Tibial nerve (tissue), 4 donors: ENCODE data around the gene SLC51B. TPM values are rescaled to one million over a fixed set of nuclear protein-coding genes. Genes with fewer than 3 reads are reported as not detected.

Source experiments
- DNase-seq, 2 donors: peaks; one replicate each; pipeline ENCODE4 v3.0.0-alpha.2; 2019; ENCODE audit warnings: low spot score in 2 of 2
- H3K27ac ChIP-seq, 4 donors: fragments of 200-600 bp; sonication (generic) in 3 of 4; one replicate each; pipeline ENCODE4 v1.5.1; 2017 to 2019; ENCODE audit warnings: mild to moderate bottlenecking in 1 of 4
- H3K27me3 ChIP-seq, 2 donors: fragments of 200-600 bp; sonication (generic) in 1 of 2; one replicate each; pipeline versions ENCODE4 v1.5.1 to v1.6.0; 2017 to 2019
- H3K36me3 ChIP-seq, 3 donors: fragments of 200-600 bp; sonication (generic); one replicate each; pipeline ENCODE4 v1.5.1; 2018 to 2019
- H3K4me1 ChIP-seq, 4 donors: fragments of 200-600 bp; sonication (generic) in 3 of 4; one replicate each; pipeline ENCODE4 v1.5.1; 2017 to 2019
- H3K4me3 ChIP-seq, 4 donors: fragments of 200-600 bp; sonication (generic) in 3 of 4; one replicate each; pipeline ENCODE4 v1.5.1; 2017 to 2019; ENCODE audit warnings: mild to moderate bottlenecking in 1 of 4, moderate library complexity in 1 of 4
- H3K9me3 ChIP-seq, 4 donors: fragments of 200-600 bp; sonication (generic) in 3 of 4; one replicate each; pipeline ENCODE4 v1.5.1; 2017 to 2019
- CTCF ChIP-seq, 5 experiments: fragments of 200-600 bp in 3 of 5; fragments of 450-650 bp in 2 of 5; sonication (generic) in 3 of 5; IDR thresholded peaks; one replicate each; pipeline ENCODE4 v1.5.1; 2016 to 2019; ENCODE audit warnings: antibody characterized with exemption in 5 of 5, mild to moderate bottlenecking in 3 of 5, moderate library complexity in 2 of 5
- EP300 ChIP-seq, 2 donors: sonication (generic); formaldehyde crosslinking; IDR thresholded peaks; one replicate each; pipeline ENCODE4 v1.6.1; 2017; ENCODE audit warnings: antibody characterized with exemption in 2 of 2, mild to moderate bottlenecking in 1 of 2
- POLR2A ChIP-seq, 2 donors: fragments of 450-650 bp; IDR thresholded peaks; one replicate each; pipeline ENCODE4 v1.6.1; 2017; ENCODE audit warnings: antibody characterized with exemption in 2 of 2, mild to moderate bottlenecking in 2 of 2, moderate library complexity in 2 of 2
- WGBS, 2 donors: methylation state at CpG; one replicate each; pipeline ENCODE4 v1.1.5; 2018; 5-methylcytosine and 5-hydroxymethylcytosine counted together
- total RNA-seq, 4 donors: library from RNA; depleted of rRNA; stranded (reverse); fragments of >200 nt; gene quantifications; one replicate each; pipeline ENCODE4 v1.1.0, GENCODE V29; 2016

Gene SLC51B
- 1 to 10 TPM in 1 of 4 donors, not detected in 3; 2.7 TPM for total RNA-seq

- no peaks in the 10 kb centered on the region for H3K36me3 ChIP-seq
- WGBS, 2 donors: 57 to 65% methylated on average over 7 of the region's 7 CpGs
- DNase-seq: no peak
- H3K27ac ChIP-seq: peak within 1 kb of the TSS in 1 of 4 donors; percentile 58
- no peak for TF ChIP-seq CTCF (IDR thresholded peaks at IDR 0.05)
- TF ChIP-seq EP300 (IDR thresholded peaks at IDR 0.05): peak in 1 of 2 donors; percentile 32
- H3K9me3 ChIP-seq: no peaks in the 10 kb centered on the region
- no peak within 1 kb of the TSS for H3K4me3 ChIP-seq
- peaks cover 0 to 37% (median 5%) of the 10 kb centered on the region in 4 donors for H3K4me1 ChIP-seq
- H3K27me3 ChIP-seq: no peaks in the 10 kb centered on the region
Observed at GRCh38 chr15:65044724-65045481, at the start of gene SLC51B. TSS of gene SLC51B (plus strand) at chr15:65045387. CDS start at chr15:65050005, 4,618 bp downstream.

GRCh38 chr15:64997066-64997465, 48.1 kb upstream of the SLC51B start:
- no peak overlapping the region for H3K4me3 ChIP-seq
- H3K36me3 ChIP-seq: peaks cover 0 to 13% (median 0%) of the 10 kb centered on the region in 3 donors
- no peaks in the 10 kb centered on the region for H3K27me3 ChIP-seq
- H3K9me3 ChIP-seq: no peaks in the 10 kb centered on the region
- WGBS, 2 donors: 80 to 81% methylated on average over 5 of the region's 5 CpGs
- DNase-seq: no peak
- H3K4me1 ChIP-seq: no peaks in the 10 kb centered on the region
- TF ChIP-seq EP300 (IDR thresholded peaks at IDR 0.05): no peak
- no peak for TF ChIP-seq POLR2A (IDR thresholded peaks at IDR 0.05)
- TF ChIP-seq CTCF (IDR thresholded peaks at IDR 0.05): no peak
- H3K27ac ChIP-seq: no peak overlapping the region

GRCh38 chr15:64997745-64998375, 47.3 kb upstream of the SLC51B start:
- 90 to 94% methylated on average over 4 of the region's 4 CpGs for WGBS, 2 donors
- Histone ChIP-seq H3K4me1 (no peaks in the 10 kb centered on the region), H3K4me3 (no peak overlapping the region), H3K36me3 (peaks cover 0 to 21% (median 0%) of the 10 kb centered on the region in 3 donors), H3K27me3 (no peaks in the 10 kb centered on the region), H3K9me3 (no peaks in the 10 kb centered on the region), H3K27ac (no peak overlapping the region)
- TF ChIP-seq CTCF (IDR thresholded peaks at IDR 0.05) (no peak), POLR2A (IDR thresholded peaks at IDR 0.05) (no peak), EP300 (IDR thresholded peaks at IDR 0.05) (no peak)
- no peak for DNase-seq

DNA sequence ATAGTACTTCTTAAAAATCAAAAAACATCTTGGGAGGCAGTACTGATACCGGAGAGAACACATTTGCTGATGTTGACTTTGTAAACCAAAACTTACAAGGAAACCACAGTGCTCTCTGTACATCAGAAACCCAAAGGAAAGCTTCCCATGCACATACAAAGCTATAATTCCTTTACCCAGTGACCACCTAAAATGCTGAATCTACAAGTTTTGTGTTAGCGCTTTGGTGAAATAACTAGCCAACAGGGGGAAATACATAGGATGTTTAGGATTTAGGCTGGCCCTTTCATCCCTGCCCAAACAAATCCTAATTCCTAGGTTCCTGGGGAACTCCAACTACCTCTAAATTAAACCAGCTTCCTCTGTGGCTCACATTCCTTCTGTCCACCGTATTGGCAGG, 40.2 kb upstream of the SLC51B start:
- H3K4me3 ChIP-seq: no peak overlapping the region
- no peaks in the 10 kb centered on the region for H3K9me3 ChIP-seq
- TF ChIP-seq CTCF (IDR thresholded peaks at IDR 0.05) (no peak), POLR2A (IDR thresholded peaks at IDR 0.05) (no peak), EP300 (IDR thresholded peaks at IDR 0.05) (no peak)
- WGBS, 2 donors: 63 to 68% methylated on average over 3 of the region's 3 CpGs
- peaks cover 0 to 67% (median 0%) of the 10 kb centered on the region in 3 donors for H3K36me3 ChIP-seq
- no peak for DNase-seq
- no peaks in the 10 kb centered on the region for H3K27me3 ChIP-seq
- no peaks in the 10 kb centered on the region for H3K4me1 ChIP-seq
- no peak overlapping the region for H3K27ac ChIP-seq

- no peak for DNase-seq
- Histone ChIP-seq H3K9me3 (no peaks in the 10 kb centered on the region), H3K27me3 (no peaks in the 10 kb centered on the region), H3K4me1 (no peaks in the 10 kb centered on the region), H3K27ac (no peak overlapping the region), H3K36me3 (peaks cover 0 to 73% (median 0%) of the 10 kb centered on the region in 3 donors), H3K4me3 (no peak overlapping the region)
- TF ChIP-seq CTCF (IDR thresholded peaks at IDR 0.05) (no peak), EP300 (IDR thresholded peaks at IDR 0.05) (no peak), POLR2A (IDR thresholded peaks at IDR 0.05) (no peak)
- WGBS, 2 donors: 86 to 89% methylated on average over 3 of the region's 3 CpGs
Observed at GRCh38 chr15:65006876-65007275, 38.3 kb upstream of the SLC51B start.
